ENCODE data around the gene CMSS1. TPM values are rescaled to one million over a fixed set of nuclear protein-coding genes. Genes with fewer than 3 reads are reported as not detected.

Gene CMSS1
- total RNA-seq, 1 experiment from 2014 or later, result 64.1 TPM

DNA sequence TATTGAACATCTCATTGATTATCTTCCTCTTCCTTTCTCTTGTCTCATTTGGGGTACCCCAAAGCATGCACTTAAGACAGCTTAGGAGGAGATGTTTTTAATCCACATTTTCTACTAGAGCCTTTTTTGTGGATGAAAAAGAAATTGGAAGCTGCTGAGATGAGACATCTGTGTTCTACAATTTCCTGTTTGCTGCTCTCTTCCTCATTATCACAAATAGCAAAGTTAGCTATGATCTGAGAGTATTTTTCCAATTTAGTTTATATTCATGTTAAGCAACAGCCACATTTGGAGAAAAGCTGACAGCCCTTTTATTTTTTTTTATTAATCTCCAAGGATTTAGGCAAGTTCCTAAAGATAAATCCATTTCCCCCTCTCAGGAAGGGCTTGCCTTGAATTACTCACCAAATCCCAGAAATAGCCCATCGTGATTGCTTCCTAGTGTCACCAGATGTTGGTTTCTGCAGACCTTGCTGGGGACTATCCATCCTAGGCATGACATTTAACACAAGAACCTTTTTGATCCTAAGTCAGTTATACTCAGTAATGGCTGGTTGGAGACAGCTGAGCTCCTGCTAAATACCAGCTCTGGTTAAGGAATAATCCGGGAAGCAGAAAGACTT lies 367.4 kb downstream of the CMSS1 start:
- Histone ChIP-seq H3K4me1 (ENCODE audit: control insufficient read depth in 1 of 2, insufficient read depth in 2 of 2, low read length in 2 of 2) (no peaks in the 10 kb centered on the region), H3K27me3 (ENCODE audit: insufficient read depth, low read length) (no peaks in the 10 kb centered on the region), H3K9me3 (ENCODE audit: control insufficient read depth in 1 of 2, insufficient read depth in 1 of 2, low read depth in 1 of 2, low read length in 2 of 2) (peaks cover 0 to 2% of the 10 kb centered on the region in 2 experiments; a peak in 1 of 4 replicates), H3K79me2 (ENCODE audit: insufficient read depth, low read length) (no peaks in the 10 kb centered on the region), H3K9me2 (ENCODE audit: insufficient read depth) (no peaks in the 10 kb centered on the region), H3K27ac (ENCODE audit: low read depth, low read length) (no peak overlapping the region), H2AFZ (ENCODE audit: low read depth, low read length, poor library complexity, severe bottlenecking) (no peak overlapping the region), H3K4me3 (replicated peaks in 1 of 2; ENCODE audit: low read depth in 1 of 2, low read length in 2 of 2) (no peak overlapping the region), H3K9ac (ENCODE audit: low read length) (no peak overlapping the region), H3K36me3 (ENCODE audit: control insufficient read depth in 1 of 2, insufficient read depth in 2 of 2, low read length in 2 of 2) (no peaks in the 10 kb centered on the region), H3K4me2 (ENCODE audit: low read length) (no peak overlapping the region), H4K20me1 (ENCODE audit: insufficient read depth) (no peaks in the 10 kb centered on the region)
- RAD21 ChIA-PET (ENCODE audit: low non-redundant PET in 1 of 2, low total read pairs in 2 of 2, uncharacterized antibody in 2 of 2, unreplicated experiment in 2 of 2), result no interaction called here
- POLR2A ChIA-PET, result no interaction called here
- intact Hi-C loops (cut with micrococcal nuclease), result no loop called here
- ATAC-seq (no peak), DNase-seq (ENCODE audit: low read depth, low spot score) (no peak)
- TF ChIP-seq CEBPB (IDR thresholded peaks at IDR 0.05; ENCODE audit: low read depth) (no peak), ELF1 (IDR thresholded peaks at IDR 0.05; ENCODE audit: borderline replicate concordance, low read depth) (no peak), CBX3 (IDR thresholded peaks at IDR 0.05; ENCODE audit: low read depth) (no peak), ZFX (IDR thresholded peaks at IDR 0.05) (no peak), SP1 (IDR thresholded peaks at IDR 0.05; ENCODE audit: low read depth) (no peak), POLR2A (IDR thresholded peaks at IDR 0.05; ENCODE audit: borderline replicate concordance, extremely low read depth, insufficient read depth, insufficient read length) (no peak), RAD21 (IDR thresholded peaks at IDR 0.05; ENCODE audit: low read depth) (no peak), ATF3 (IDR thresholded peaks at IDR 0.05) (no peak), EZH2phosphoT487 (IDR thresholded peaks at IDR 0.05; ENCODE audit: borderline replicate concordance) (no peak), SIN3A (IDR thresholded peaks at IDR 0.05; ENCODE audit: low read depth) (no peak), FOSL1 (IDR thresholded peaks at IDR 0.05; ENCODE audit: low read depth) (no peak), EGR1 (IDR thresholded peaks at IDR 0.05; ENCODE audit: low read depth) (no peak), SRF (IDR thresholded peaks at IDR 0.05; ENCODE audit: low read depth) (no peak), YY1 (IDR thresholded peaks at IDR 0.05; ENCODE audit: extremely low read depth, insufficient replicate concordance, low read depth, low read length) (no peak)
- TF ChIP-seq, protein P1, sequence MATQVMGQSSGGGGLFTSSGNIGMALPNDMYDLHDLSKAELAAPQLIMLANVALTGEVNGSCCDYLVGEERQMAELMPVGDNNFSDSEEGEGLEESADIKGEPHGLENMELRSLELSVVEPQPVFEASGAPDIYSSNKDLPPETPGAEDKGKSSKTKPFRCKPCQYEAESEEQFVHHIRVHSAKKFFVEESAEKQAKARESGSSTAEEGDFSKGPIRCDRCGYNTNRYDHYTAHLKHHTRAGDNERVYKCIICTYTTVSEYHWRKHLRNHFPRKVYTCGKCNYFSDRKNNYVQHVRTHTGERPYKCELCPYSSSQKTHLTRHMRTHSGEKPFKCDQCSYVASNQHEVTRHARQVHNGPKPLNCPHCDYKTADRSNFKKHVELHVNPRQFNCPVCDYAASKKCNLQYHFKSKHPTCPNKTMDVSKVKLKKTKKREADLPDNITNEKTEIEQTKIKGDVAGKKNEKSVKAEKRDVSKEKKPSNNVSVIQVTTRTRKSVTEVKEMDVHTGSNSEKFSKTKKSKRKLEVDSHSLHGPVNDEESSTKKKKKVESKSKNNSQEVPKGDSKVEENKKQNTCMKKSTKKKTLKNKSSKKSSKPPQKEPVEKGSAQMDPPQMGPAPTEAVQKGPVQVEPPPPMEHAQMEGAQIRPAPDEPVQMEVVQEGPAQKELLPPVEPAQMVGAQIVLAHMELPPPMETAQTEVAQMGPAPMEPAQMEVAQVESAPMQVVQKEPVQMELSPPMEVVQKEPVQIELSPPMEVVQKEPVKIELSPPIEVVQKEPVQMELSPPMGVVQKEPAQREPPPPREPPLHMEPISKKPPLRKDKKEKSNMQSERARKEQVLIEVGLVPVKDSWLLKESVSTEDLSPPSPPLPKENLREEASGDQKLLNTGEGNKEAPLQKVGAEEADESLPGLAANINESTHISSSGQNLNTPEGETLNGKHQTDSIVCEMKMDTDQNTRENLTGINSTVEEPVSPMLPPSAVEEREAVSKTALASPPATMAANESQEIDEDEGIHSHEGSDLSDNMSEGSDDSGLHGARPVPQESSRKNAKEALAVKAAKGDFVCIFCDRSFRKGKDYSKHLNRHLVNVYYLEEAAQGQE (IDR thresholded peaks at IDR 0.05; ENCODE audit: low read depth), result no peak
- BruUV-seq (replicated peaks), result no TSS peak
- CTCF ChIA-PET, result no interaction called here
